Neural progenitor cell (in vitro differentiated cells): Measurements from ENCODE around the gene TCHHL1. TPM values are rescaled to one million over a fixed set of nuclear protein-coding genes. Genes with fewer than 3 reads are reported as not detected.

Experiments
- DNase-seq: peaks from one replicate; pipeline ENCODE4 v3.0.0-alpha.2; 2016; ENCODE audit warnings: low spot score
- H2AFZ ChIP-seq: fragments of 200-600 bp; sonication (generic); replicated peaks from 2 replicates; pipeline ENCODE4 v1.6.1; 2016; ENCODE audit warnings: antibody characterized with exemption
- H3F3A ChIP-seq: fragments of 200-600 bp; sonication (generic); 2 replicates; pipeline ENCODE4 v1.6.1; 2016; ENCODE audit warnings: antibody characterized with exemption, low read depth
- H3K27ac ChIP-seq: fragments of 200-600 bp; sonication (generic); 2 replicates; pipeline ENCODE4 v1.5.1; 2016; ENCODE audit warnings: mild to moderate bottlenecking
- H3K27me3 ChIP-seq: fragments of 200-600 bp; sonication (generic); 2 replicates; pipeline ENCODE4 v1.6.1; 2016; ENCODE audit warnings: mild to moderate bottlenecking, moderate library complexity
- H3K36me3 ChIP-seq: fragments of 200-600 bp; sonication (generic); 2 replicates; pipeline ENCODE4 v1.5.1; 2016
- H3K4me1 ChIP-seq: fragments of 200-600 bp; sonication (generic); 2 replicates; pipeline ENCODE4 v1.6.1; 2016; ENCODE audit warnings: mixed run types
- H3K4me2 ChIP-seq: fragments of 200-600 bp; sonication (generic); 2 replicates; pipeline ENCODE4 v1.6.1; 2016
- H3K4me3 ChIP-seq: fragments of 200-600 bp; sonication (generic); 2 replicates; pipeline ENCODE4 v1.5.1; 2016
- H3K79me2 ChIP-seq: fragments of 200-600 bp; sonication (generic); 2 replicates; pipeline ENCODE4 v1.6.1; 2016; ENCODE audit warnings: low read depth
- H3K9ac ChIP-seq: fragments of 200-600 bp; sonication (generic); 2 replicates; pipeline ENCODE4 v1.6.1; 2016
- H3K9me3 ChIP-seq: fragments of 200-600 bp; sonication (generic); 2 replicates; pipeline ENCODE4 v1.5.1; 2016; ENCODE audit warnings: low read depth
- H4K20me1 ChIP-seq: fragments of 200-600 bp; sonication (generic); 2 replicates; pipeline ENCODE4 v1.6.1; 2016; ENCODE audit warnings: low read depth
- H3K27ac Mint-ChIP-seq: 3 replicates; pipeline ENCODE4 v1.8.0; 2021; ENCODE audit warnings: mixed read lengths
- H3K27me3 Mint-ChIP-seq: 2 replicates; pipeline ENCODE4 v1.8.0; 2022; ENCODE audit warnings: low read depth, mild to moderate bottlenecking, inconsistent platforms, moderate library complexity, mixed read lengths; ENCODE audit not compliant: insufficient read depth
- H3K36me3 Mint-ChIP-seq: 3 replicates; pipeline ENCODE4 v1.8.0; 2021; ENCODE audit warnings: mixed read lengths
- H3K4me1 Mint-ChIP-seq: 3 replicates; pipeline ENCODE4 v1.8.0; 2021; ENCODE audit warnings: mixed read lengths
- H3K4me3 Mint-ChIP-seq: 3 replicates; pipeline ENCODE4 v1.8.0; 2021; ENCODE audit warnings: mild to moderate bottlenecking, moderate library complexity, mixed read lengths
- H3K9me3 Mint-ChIP-seq: 3 replicates; pipeline ENCODE4 v1.8.0; 2020; ENCODE audit warnings: mixed read lengths
- CTCF ChIP-seq: fragments of 200-600 bp; sonication (generic); IDR thresholded peaks from 2 replicates; pipeline ENCODE4 v1.5.1; 2017; ENCODE audit warnings: antibody characterized with exemption, mild to moderate bottlenecking
- EZH2 ChIP-seq: fragments of 200-600 bp; sonication (generic); IDR thresholded peaks from 2 replicates; pipeline ENCODE4 v1.6.1; 2017; ENCODE audit warnings: antibody characterized with exemption, mild to moderate bottlenecking, moderate library complexity
- EZH2phosphoT487 ChIP-seq: fragments of 200-600 bp; sonication (generic); IDR thresholded peaks from 2 replicates; pipeline ENCODE4 v1.6.1; 2017; ENCODE audit warnings: antibody characterized with exemption
- total RNA-seq: library from RNA; depleted of rRNA; stranded (reverse); fragments of >200 nt; gene quantifications from 2 replicates; pipeline ENCODE4 v1.2.3, GENCODE V29; 2015; ENCODE audit warnings: low replicate concordance

Gene TCHHL1
- total RNA-seq, 1 donor from 2014 or later = not detected

- H3K4me1 ChIP-seq = no peaks in the 10 kb centered on the region
- DNase-seq = no peak
- H3K4me3 ChIP-seq = no peak overlapping the region
- H3K27ac ChIP-seq = no peak overlapping the region
- no peak overlapping the region for H3K9ac ChIP-seq
- TF ChIP-seq EZH2 (no peak), EZH2phosphoT487 (no peak), CTCF (no peak)
- no peaks in the 10 kb centered on the region for H3K27me3 ChIP-seq
- no peak overlapping the region for H2AFZ ChIP-seq
- H3K27ac Mint-ChIP-seq = no peak overlapping the region
- H3K4me2 ChIP-seq = no peak overlapping the region
- no peaks in the 10 kb centered on the region for H3K36me3 Mint-ChIP-seq
- no peaks in the 10 kb centered on the region for H3K36me3 ChIP-seq
- H3K4me3 Mint-ChIP-seq = no peak overlapping the region
- no peaks in the 10 kb centered on the region for H4K20me1 ChIP-seq
- no peaks in the 10 kb centered on the region for H3K4me1 Mint-ChIP-seq
- no peaks in the 10 kb centered on the region for H3K79me2 ChIP-seq
- H3K9me3 ChIP-seq = no peaks in the 10 kb centered on the region
- H3K9me3 Mint-ChIP-seq = no peaks in the 10 kb centered on the region
- H3K27me3 Mint-ChIP-seq = peaks cover 2% of the 10 kb centered on the region
- no peaks in the 10 kb centered on the region for H3F3A ChIP-seq
Observed at GRCh38 chr1:152067150-152067549, 21.7 kb downstream of the TCHHL1 start.

DNA sequence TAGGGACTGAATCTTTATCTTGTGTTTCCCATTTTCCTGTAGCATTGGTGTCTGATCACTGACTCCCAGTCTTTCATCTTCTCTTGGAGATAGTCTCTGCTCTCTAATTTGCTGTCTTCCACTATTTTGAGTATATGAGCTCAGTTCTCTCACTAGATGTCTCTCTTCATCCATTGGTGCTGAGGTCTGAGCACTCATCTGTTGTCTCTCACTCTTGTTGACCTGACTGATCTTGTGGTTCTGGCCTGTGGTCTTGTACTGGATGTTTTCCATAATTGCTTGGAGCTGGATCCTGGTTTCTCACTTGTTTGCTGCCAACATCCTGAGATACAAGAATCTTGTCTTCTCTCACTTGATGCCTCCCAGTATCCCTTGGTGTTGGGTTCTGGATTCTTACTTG is 26.9 kb downstream of the TCHHL1 start:
- H3K9me3 Mint-ChIP-seq = no peaks in the 10 kb centered on the region

GRCh38 chr1:152053375-152053774 is 35.5 kb downstream of the TCHHL1 start:
- H3K4me3 Mint-ChIP-seq = no peak overlapping the region
- H3K36me3 Mint-ChIP-seq = no peaks in the 10 kb centered on the region
- no peak overlapping the region for H3K27ac Mint-ChIP-seq
- no peak for DNase-seq
- Histone ChIP-seq H3K27ac (no peak overlapping the region), H4K20me1 (no peaks in the 10 kb centered on the region), H3F3A (peaks cover 2% of the 10 kb centered on the region), H3K4me3 (no peak overlapping the region), H3K9me3 (no peaks in the 10 kb centered on the region), H3K9ac (no peak overlapping the region), H3K27me3 (peaks cover 12% of the 10 kb centered on the region), H3K36me3 (no peaks in the 10 kb centered on the region), H3K4me1 (peaks cover 3% of the 10 kb centered on the region), H2AFZ (no peak overlapping the region), H3K79me2 (no peaks in the 10 kb centered on the region), H3K4me2 (no peak overlapping the region)
- H3K4me1 Mint-ChIP-seq = peaks cover 4% of the 10 kb centered on the region
- H3K9me3 Mint-ChIP-seq = no peaks in the 10 kb centered on the region
- no peak for TF ChIP-seq CTCF
- no peak for TF ChIP-seq EZH2
- TF ChIP-seq EZH2phosphoT487 = no peak
- peaks cover 15% of the 10 kb centered on the region for H3K27me3 Mint-ChIP-seq

More for the DNA sequence above, 26.9 kb downstream of the TCHHL1 start:
- Histone ChIP-seq H3K79me2 (no peaks in the 10 kb centered on the region), H3K27ac (no peak overlapping the region), H3K9ac (no peak overlapping the region), H3K9me3 (no peaks in the 10 kb centered on the region), H2AFZ (no peak overlapping the region), H4K20me1 (no peaks in the 10 kb centered on the region), H3K4me2 (no peak overlapping the region), H3K4me3 (no peak overlapping the region), H3K36me3 (no peaks in the 10 kb centered on the region), H3K4me1 (no peaks in the 10 kb centered on the region), H3F3A (no peaks in the 10 kb centered on the region), H3K27me3 (no peaks in the 10 kb centered on the region)
- DNase-seq = no peak
- no peak overlapping the region for H3K4me3 Mint-ChIP-seq
- H3K27ac Mint-ChIP-seq = no peak overlapping the region
- no peaks in the 10 kb centered on the region for H3K36me3 Mint-ChIP-seq
- no peaks in the 10 kb centered on the region for H3K27me3 Mint-ChIP-seq
- TF ChIP-seq EZH2 = no peak
- TF ChIP-seq EZH2phosphoT487 = no peak
- TF ChIP-seq CTCF = no peak
- H3K4me1 Mint-ChIP-seq = no peaks in the 10 kb centered on the region
